ENCODE results near the gene CCDC70.
"Not testable (repeated sequence)": the region's sequence is repeated elsewhere in the genome, so short reads cannot be mapped to it uniquely, and the experiment has no call there.

Gene CCDC70

DNA sequence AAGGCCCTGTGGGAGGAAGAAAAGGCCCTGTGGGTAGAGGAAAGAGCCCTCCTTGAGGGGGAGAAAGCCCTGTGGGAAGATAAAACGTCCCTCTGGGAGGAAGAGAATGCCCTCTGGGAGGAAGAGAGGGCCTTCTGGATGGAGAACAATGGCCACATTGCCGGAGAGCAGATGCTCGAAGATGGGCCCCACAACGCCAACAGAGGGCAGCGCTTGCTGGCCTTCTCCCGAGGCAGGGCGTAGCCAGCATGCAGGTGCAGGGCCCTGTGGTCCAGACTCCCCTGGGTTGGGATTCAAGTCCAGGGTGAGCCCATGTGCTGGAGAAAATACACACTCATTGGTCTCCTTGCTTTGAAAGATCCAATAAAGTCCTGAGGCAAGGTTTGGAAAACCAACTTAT is 4.1 kb downstream of the CCDC70 start:
- no peak for DNase-seq

DNA sequence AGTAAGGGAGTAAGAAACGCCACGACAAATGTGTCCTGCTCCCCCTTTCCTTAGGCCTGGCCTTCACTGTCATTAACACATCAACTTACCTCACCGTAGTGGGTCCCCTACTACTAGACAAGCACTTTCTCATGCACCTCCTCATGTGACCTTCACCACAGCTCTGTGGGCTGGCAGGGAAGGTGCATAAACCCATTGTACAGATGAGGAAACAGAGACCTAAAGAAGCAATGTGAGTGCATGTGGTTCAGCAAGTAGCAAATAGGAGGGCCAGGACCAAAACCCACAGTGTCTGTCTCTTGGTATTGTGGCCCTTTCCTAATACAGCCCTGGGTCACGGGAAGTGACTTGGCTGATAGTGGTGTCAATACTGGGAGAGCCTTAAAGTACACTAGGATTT is 5.3 kb downstream of the CCDC70 start:
- no peak for DNase-seq

DNA sequence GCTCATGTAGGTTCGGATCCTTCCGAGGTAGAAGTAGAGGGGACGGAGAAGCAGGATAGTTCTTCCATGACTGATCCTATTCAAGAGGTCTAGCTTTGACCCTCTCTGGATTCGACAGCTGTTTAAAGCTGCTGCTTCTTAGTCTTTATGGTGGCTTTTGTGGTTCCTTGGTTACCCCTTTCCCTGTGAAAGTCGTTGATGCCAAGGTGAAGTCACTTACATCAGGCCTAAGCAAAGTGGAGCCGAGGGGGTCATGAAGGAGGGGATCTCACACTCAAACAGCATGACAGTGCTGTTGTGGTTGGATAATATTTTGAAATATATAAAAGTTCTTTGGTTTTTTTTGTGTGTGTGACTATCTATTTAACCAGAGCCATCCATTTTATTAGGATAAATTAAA is 8.1 kb downstream of the CCDC70 start:
- no peak for DNase-seq

- DNase-seq = no peak
Observed at GRCh38 chr13:51870616-51871015, 8.8 kb downstream of the CCDC70 start.

GRCh38 chr13:51873117-51873798 is 11.5 kb downstream of the CCDC70 start:
- no peak for DNase-seq

DNA sequence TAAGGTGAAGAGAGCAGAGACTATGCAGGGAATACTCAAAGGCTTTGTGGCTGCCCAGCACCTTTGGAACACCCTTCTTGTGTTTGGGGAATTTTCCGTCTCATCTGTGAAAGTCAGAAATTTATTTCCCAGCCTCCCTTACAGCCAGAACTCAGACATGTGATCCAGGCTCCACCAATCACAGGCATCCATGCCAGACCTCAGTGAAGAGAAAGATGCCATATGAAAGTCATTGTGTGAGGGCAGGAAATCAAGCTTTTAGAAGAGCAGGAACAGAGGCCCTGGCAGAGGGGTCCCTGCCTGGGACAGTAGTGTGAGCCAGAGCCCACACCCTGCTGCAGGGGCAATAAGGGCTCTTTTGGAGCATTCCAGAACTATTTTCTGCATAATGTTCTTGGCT is 12.1 kb downstream of the CCDC70 start:
- DNase-seq = no peak

- DNase-seq = no peak
Observed at GRCh38 chr13:51874651-51875050, 12.9 kb downstream of the CCDC70 start.

DNA sequence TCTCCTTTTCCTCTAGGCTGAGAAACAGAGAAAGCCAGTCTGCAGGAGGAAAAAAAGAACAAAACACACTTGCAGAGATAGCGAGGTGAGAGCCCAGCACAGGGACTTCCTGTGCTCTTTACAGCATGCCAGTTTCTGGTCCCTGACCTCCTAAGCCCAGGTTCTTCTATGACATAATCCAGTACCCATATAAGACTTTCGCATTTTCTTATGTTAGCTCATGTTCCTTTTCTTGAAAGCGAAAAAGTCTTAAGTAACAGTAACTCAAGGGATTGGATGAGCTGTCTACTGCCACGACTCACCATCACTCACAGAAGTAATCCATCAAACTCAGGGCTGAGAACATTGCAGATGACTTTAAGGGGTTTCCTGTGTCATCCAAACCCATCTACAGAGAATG is 17.4 kb downstream of the CCDC70 start:
- no peak for DNase-seq

DNA sequence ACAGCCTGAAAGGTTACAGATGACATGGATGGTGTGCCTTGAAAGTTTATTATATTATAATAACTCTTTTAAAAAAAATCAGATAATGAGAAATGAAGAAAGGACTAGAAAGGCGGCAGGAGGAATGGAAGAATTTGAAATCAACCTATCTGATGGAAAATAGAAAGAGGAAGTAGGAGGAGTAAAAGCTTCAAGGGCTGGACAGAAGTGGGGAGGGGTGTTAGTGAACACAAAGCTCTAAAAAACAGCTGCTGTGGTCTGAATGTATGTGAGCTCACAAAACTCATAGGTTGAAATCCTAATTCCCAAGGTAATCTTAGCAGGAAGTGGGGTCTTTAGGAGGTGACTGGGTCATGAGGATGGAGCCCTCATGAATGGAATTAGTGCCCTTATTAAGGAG is 19.5 kb downstream of the CCDC70 start:
- DNase-seq = peak in 1 of 2 experiments; percentile 17

DNA sequence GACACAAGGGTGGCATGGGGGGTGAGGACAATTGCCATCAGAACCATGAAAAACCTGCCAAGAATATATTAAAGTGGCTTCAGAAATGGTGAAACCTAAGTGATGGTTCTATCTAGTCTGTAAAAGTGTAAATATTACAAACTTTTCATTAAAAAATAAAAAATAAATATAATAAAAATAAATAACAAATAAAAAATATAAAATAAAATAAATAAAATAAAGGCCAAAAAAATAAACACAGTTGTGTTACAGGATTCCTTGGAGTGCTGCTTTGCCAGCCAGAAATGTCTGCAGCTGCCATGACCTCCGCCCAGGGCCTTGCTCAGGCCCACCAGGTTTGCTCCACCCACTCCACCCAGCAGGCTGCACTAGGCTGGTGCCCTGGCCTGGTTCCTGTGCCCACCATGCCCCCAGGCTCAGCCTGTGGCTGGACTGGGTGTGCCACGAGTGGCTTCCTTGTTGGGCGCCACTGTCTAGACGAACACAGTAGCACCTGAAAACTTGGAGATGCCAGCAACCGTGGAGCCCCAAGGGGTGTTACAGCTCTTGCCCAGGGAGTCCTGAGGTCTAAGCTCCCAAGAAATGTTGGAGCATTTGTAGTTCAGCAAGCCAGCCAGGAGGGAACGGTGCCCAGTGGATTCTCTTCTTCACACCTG is 20.9 kb downstream of the CCDC70 start:
- no peak for DNase-seq

GRCh38 chr13:51883226-51883600 is 21.4 kb downstream of the CCDC70 start:
- no peak for DNase-seq

DNA sequence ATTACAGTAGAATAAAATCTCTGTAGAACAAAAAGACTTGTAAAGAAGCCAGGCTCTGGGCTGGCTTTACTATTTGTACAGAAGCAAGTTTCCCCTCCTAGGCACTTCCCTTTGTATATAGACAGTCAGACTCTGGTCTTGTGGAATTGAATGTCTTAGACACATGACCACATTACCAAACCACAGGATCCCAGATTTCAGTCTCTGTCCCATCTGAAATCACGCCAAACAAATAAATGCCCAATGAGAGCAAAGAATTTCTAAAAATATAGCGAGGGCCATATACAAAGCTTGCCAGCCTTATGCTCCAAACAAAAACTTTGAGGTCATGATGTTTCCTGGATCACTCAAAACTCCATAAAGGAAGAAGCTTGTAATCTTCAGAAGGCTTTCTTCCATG is 23.9 kb downstream of the CCDC70 start:
- DNase-seq = no peak

DNA sequence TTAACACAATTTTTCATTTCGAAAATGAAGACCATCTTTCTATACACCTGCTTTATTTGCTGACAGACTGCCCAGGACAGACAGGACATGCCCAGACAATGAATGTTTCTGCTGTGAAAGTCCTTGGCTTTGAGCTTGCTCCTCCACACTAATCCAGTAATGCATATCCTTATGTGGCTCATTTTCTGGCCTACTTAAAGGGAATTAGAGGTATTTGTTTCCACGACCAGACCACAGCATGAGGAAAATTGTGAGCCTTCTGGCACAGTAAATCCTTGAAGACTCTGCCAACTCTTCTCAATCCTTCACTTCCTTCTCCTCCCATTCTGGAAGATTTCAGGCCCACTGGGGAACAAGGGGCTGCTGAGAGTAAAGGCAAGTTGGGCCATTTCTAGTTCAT is 25.7 kb downstream of the CCDC70 start:
- no peak for DNase-seq

DNA sequence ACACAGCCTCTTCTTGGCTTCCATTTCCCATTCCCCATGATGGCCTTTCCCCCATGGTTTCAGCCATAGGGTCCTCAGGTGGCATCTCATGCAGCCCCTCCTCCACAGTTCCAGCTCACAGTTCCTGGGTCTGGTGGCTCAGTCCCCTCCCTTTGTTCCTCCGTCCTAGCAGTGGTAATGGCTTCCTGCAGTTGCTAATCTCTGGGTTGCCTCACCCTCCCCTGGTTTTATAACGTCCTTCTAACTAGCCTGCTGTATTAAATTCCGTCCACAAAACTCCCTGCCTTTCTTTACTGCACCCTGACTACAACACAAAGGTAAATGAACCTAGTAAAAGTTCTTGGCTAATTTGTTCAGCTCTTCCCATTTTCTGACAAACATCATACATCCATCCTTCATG is 30.9 kb downstream of the CCDC70 start:
- no peak for DNase-seq

- no peak for DNase-seq
Observed at GRCh38 chr13:51894239-51894638, 32.5 kb downstream of the CCDC70 start.

- peak; percentile 46 to 71 for DNase-seq
Observed at GRCh38 chr13:51895906-51896888, 34.4 kb downstream of the CCDC70 start.

DNA sequence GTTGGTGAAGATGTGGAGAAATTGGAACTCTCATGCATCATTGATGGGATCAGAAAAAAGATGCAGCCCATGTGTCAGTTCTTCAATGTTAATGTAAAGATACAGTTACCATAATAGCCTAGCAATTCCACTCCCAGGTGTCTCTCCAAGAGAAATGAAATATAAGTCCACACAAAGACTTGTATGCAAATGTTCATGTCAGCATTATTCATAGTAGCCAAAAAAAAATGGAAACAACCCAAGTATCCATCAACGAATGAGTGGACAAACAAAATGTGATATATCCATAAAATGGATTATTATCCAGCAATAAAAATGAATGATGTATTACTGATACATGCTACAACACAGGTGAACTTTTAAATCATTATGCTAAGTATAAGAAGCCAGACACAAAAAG is 38.7 kb downstream of the CCDC70 start:
- DNase-seq = no peak

DNA sequence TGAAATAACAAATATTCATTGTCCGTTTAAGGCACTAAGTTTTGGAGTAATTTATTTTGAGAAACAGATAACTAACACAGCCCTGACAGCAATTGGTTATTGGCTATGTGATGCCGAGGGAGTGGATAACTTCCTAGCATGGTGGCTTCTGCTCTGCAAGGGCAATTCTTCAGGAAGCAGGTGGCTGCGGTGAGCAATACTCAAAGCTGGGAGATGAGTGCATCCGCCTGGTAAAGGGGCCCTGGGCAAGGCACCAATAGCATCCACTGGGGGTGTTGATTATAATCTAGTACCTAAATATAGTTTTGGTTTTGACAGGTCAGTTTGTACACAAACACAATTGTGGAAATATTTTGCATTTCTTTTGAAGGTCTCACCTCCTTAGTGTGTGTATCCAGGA is 41.0 kb downstream of the CCDC70 start:
- no peak for DNase-seq

- DNase-seq = no peak
Observed at GRCh38 chr13:51905787-51906186, 44.0 kb downstream of the CCDC70 start.

DNA sequence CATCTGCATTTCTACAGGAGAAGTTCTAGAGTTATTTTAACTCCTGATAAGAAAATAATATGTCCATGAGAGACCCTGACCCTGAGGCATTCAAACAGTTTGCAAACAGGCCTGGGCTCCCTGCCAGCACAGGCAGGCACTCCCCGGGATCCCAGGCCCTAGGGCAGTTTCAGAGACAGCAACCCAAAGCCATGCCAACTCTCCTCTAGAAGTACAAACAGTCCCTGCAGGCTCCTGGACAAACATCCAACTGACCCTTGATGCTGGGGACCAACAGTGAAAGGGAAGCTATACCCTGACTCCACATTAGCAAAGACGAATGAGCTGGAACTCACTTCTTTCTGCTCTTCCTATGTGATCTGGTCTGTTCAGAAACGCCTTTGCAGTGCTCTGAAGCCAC is 44.8 kb downstream of the CCDC70 start:
- DNase-seq = no peak

DNA sequence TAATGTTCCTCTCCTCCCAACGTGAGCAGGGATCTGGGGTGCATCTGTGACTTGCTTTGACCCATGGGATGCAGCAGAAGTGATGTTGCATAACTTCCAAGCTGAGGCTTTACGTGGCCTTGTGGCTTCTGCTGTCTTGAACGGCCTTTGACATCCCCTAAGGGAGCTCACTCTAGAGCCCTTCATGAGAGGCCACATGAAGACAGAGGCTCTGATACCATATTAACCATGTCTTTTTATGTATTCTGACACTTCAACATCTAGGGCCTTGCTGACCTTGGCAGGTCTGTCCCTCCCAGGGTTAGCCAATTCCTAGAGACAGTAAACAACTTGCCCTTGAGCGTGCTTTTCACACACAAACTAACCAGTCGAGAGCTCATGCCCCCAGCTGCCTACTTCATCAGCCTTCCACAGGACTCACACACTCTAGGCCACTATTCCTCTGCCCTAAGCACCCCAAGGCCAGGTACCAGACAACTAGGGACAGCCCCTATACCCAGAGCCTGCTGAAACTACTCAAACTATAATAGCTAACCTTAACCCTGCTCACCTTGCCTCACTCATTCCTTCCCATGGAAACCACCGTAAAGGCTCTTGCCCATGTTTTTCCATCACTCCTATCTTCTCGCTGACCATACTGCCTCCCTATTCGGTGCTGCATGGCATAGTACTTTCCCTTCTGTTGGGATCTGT is 45.4 kb downstream of the CCDC70 start:
- DNase-seq = peak; percentile 38 to 41

DNA sequence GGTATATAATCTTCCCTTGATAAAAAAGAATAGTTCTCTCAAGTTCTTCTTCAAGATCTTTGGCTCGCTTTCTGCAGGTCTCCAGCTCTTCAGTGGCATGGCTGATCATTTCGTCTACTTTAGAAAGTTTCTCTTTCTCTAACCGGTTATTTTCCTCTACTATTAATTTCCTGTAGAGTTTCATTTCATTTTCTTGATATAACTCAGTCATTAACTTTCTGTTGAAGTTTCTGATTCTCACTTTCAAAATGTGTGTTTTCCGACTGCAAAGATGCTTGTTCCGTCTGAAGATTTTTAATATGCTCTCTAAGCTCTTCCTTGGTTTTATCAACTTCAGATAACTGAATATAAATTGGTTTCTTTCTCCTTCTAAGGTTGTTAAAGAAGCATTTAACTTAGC is 47.5 kb downstream of the CCDC70 start:
- DNase-seq = not testable (repeated sequence)

DNA sequence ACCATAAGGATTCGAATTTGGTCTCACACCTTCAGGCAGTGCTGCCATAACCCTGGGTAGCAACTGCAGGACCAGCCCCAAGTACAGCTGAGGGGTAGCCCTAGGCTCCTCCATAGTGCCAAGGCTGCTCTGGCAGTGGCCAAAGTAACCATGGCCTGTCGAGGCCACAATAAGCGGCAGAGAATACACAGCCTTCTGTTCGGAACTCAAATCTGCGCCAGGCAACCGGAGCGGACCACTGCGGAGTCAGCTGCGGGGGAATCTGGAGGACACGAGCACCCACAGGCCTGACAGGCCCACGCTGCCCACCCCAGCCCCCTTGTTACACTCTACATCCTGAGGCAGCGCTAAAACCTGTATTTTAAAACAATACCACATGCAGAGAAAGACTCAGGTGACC is 48.7 kb downstream of the CCDC70 start:
- no peak for DNase-seq

Measured in AML-193 (cell line).